ENCODE measurements around the gene GGTLC2. TPM values are rescaled to one million over a fixed set of nuclear protein-coding genes. Genes with fewer than 3 reads are reported as not detected.

The GGTLC2 gene
- total RNA-seq, 4 donors from 2014 or later = not detected

GRCh38 chr22:22662095-22662494 lies 17.7 kb downstream of the GGTLC2 start:
- no peaks in the 10 kb centered on the region for H3K9me3 ChIP-seq
- intact Hi-C loops (cut with DNase I) = no loop called here
- peaks cover 0 to 43% (median 0%) of the 10 kb centered on the region in 4 donors for H3K27me3 ChIP-seq
- no peak overlapping the region for H3K27ac ChIP-seq
- DNase-seq = no peak
- 62 to 70% methylated on average over 3 of the region's 3 CpGs for WGBS, 2 donors
- no peak overlapping the region for H3K4me3 ChIP-seq
- H3K36me3 ChIP-seq = no peaks in the 10 kb centered on the region
- TF ChIP-seq CTCF (IDR thresholded peaks at IDR 0.05) (no peak), POLR2A (IDR thresholded peaks at IDR 0.05) (no peak)
- no peaks in the 10 kb centered on the region for H3K4me1 ChIP-seq

- intact Hi-C loops (cut with DNase I) = no loop called here
- Histone ChIP-seq H3K9me3 (no peaks in the 10 kb centered on the region), H3K4me3 (no peak overlapping the region), H3K27me3 (peaks cover 0 to 54% (median 0%) of the 10 kb centered on the region in 4 donors), H3K36me3 (no peaks in the 10 kb centered on the region), H3K27ac (no peak overlapping the region), H3K4me1 (no peaks in the 10 kb centered on the region)
- TF ChIP-seq POLR2A (IDR thresholded peaks at IDR 0.05) = no peak
- TF ChIP-seq CTCF (IDR thresholded peaks at IDR 0.05) = no peak
- 61 to 68% methylated on average over 7 of the region's 14 CpGs for WGBS, 2 donors
- no peak for DNase-seq
Measured at GRCh38 chr22:22663861-22664800, 19.7 kb downstream of the GGTLC2 start.

GRCh38 chr22:22666307-22667091 lies 22.1 kb downstream of the GGTLC2 start:
- intact Hi-C loops (cut with DNase I) = no loop called here
- 54 to 80% methylated on average over 2 to 4 of the region's 7 CpGs for WGBS, 2 donors

GRCh38 chr22:22667966-22668880 lies 23.8 kb downstream of the GGTLC2 start:
- WGBS, 2 donors = 38 to 71% methylated on average over 3 to 9 of the region's 11 CpGs
- H3K4me3 ChIP-seq = no peak overlapping the region

More at GRCh38 chr22:22666307-22667091, 22.1 kb downstream of the GGTLC2 start:
- Histone ChIP-seq H3K4me1 (no peaks in the 10 kb centered on the region), H3K36me3 (no peaks in the 10 kb centered on the region), H3K27ac (no peak overlapping the region), H3K9me3 (peaks cover 0 to 9% (median 0%) of the 10 kb centered on the region in 3 donors), H3K27me3 (peaks cover 0 to 45% (median 0%) of the 10 kb centered on the region in 4 donors), H3K4me3 (no peak overlapping the region)
- TF ChIP-seq POLR2A (IDR thresholded peaks at IDR 0.05) = no peak
- peak; percentile 15 to 52 (median 24) for TF ChIP-seq CTCF (IDR thresholded peaks at IDR 0.05)
- DNase-seq = no peak

More at GRCh38 chr22:22667966-22668880, 23.8 kb downstream of the GGTLC2 start:
- Histone ChIP-seq H3K4me1 (no peaks in the 10 kb centered on the region), H3K27me3 (peaks cover 0 to 44% (median 0%) of the 10 kb centered on the region in 4 donors), H3K36me3 (no peaks in the 10 kb centered on the region), H3K27ac (no peak overlapping the region), H3K9me3 (peaks cover 0 to 9% (median 0%) of the 10 kb centered on the region in 3 donors)
- intact Hi-C loops (cut with DNase I) = no loop called here
- DNase-seq = no peak
- TF ChIP-seq POLR2A (IDR thresholded peaks at IDR 0.05) = no peak
- no peak for TF ChIP-seq CTCF (IDR thresholded peaks at IDR 0.05)
